GM23338 (cell line): ENCODE measurements around the gene BICRA. TPM values are rescaled to one million over a fixed set of nuclear protein-coding genes. Genes with fewer than 3 reads are reported as not detected.

Experiments used
- ATAC-seq: fragments of 200-7000 bp; cut with Tn5 transposase; 3 replicates; pipeline ENCODE4 v1.9.1; 2020
- DNase-seq: peaks from one replicate; pipeline ENCODE4 v3.0.0-alpha.2; 2015; ENCODE audit warnings: low spot score
- H2AFZ ChIP-seq: fragments of 200-600 bp; sonication (generic); 2 replicates; pipeline ENCODE4 v1.8.0; 2016; ENCODE audit warnings: antibody characterized with exemption, mild to moderate bottlenecking, moderate library complexity
- H3F3A ChIP-seq: fragments of 200-600 bp; sonication (generic); replicated peaks from 2 replicates; pipeline ENCODE4 v1.8.0; 2017; ENCODE audit warnings: antibody characterized with exemption, mixed run types, low read depth
- H3K27ac ChIP-seq: fragments of 200-600 bp; sonication (generic); 2 replicates; pipeline ENCODE4 v1.6.1; 2016; ENCODE audit warnings: low read depth
- H3K27me3 ChIP-seq: fragments of 200-600 bp; sonication (generic); 2 replicates; pipeline ENCODE4 v1.8.0; 2016; ENCODE audit warnings: mild to moderate bottlenecking, mixed run types, moderate library complexity; ENCODE audit not compliant: insufficient read depth
- H3K36me3 ChIP-seq: fragments of 200-600 bp; sonication (generic); 2 replicates; pipeline ENCODE4 v1.8.0; 2016; ENCODE audit warnings: mild to moderate bottlenecking; ENCODE audit not compliant: insufficient read depth
- H3K4me1 ChIP-seq: fragments of 200-600 bp; sonication (generic); 2 replicates; pipeline ENCODE4 v1.8.0; 2016; ENCODE audit warnings: mild to moderate bottlenecking, moderate library complexity; ENCODE audit not compliant: insufficient read depth
- H3K4me2 ChIP-seq: fragments of 200-600 bp; sonication (generic); 2 replicates; pipeline ENCODE4 v1.7.1; 2017; ENCODE audit warnings: mixed run types
- H3K4me3 ChIP-seq: fragments of 200-600 bp; sonication (generic); 2 replicates; pipeline ENCODE4 v1.6.1; 2016; ENCODE audit warnings: mixed run types
- H3K79me2 ChIP-seq: fragments of 200-600 bp; sonication (generic); replicated peaks from 2 replicates; pipeline ENCODE4 v1.8.0; 2017; ENCODE audit warnings: mild to moderate bottlenecking; ENCODE audit not compliant: insufficient read depth
- H3K9me2 ChIP-seq: fragments of 200-600 bp; sonication (generic); 2 replicates; pipeline ENCODE4 v1.8.0; 2017; ENCODE audit not compliant: insufficient read depth
- H4K20me1 ChIP-seq: fragments of 200-600 bp; sonication (generic); replicated peaks from 2 replicates; pipeline ENCODE4 v1.8.0; 2017; ENCODE audit warnings: mild to moderate bottlenecking; ENCODE audit not compliant: insufficient read depth
- H3K27ac Mint-ChIP-seq: 2 replicates; pipeline ENCODE4 v1.8.0; 2020; ENCODE audit warnings: inconsistent platforms, mild to moderate bottlenecking, moderate library complexity, mixed read lengths
- H3K27me3 Mint-ChIP-seq: 3 replicates; pipeline ENCODE4 v1.8.0; 2022; ENCODE audit warnings: low read depth, mild to moderate bottlenecking, moderate library complexity, mixed read lengths, inconsistent platforms; ENCODE audit not compliant: insufficient read depth, poor library complexity
- H3K36me3 Mint-ChIP-seq: 3 replicates; pipeline ENCODE4 v1.8.0; 2021; ENCODE audit warnings: low read depth, mild to moderate bottlenecking, inconsistent platforms, moderate library complexity, mixed read lengths
- H3K4me1 Mint-ChIP-seq: 3 replicates; pipeline ENCODE4 v1.8.0; 2020; ENCODE audit warnings: mild to moderate bottlenecking, inconsistent platforms, mixed read lengths
- H3K4me3 Mint-ChIP-seq: 3 replicates; pipeline ENCODE4 v1.8.0; 2021; ENCODE audit warnings: moderate library complexity, mild to moderate bottlenecking, inconsistent platforms, mixed read lengths
- H3K9me3 Mint-ChIP-seq: 3 replicates; pipeline ENCODE4 v1.8.0; 2020; ENCODE audit warnings: moderate library complexity, mild to moderate bottlenecking, inconsistent platforms, mixed read lengths
- CREB1 ChIP-seq: fragments of 250-450 bp; sonication (Bioruptor Pico); IDR thresholded peaks from 2 replicates; pipeline ENCODE4 v1.5.0; 2020; ENCODE audit warnings: low read depth, mild to moderate bottlenecking, moderate library complexity
- CTCF ChIP-seq, 2 experiments: fragments of 200-600 bp in 1 of 2; sonication (generic) in 1 of 2; conservative IDR thresholded peaks; 2 replicates each; pipeline versions ENCODE4 v1.5.1 to v1.6.1; 2016 to 2017; ENCODE audit warnings: antibody characterized with exemption in 2 of 2, low read depth in 2 of 2, mild to moderate bottlenecking in 2 of 2, moderate library complexity in 1 of 2
- EZH2 ChIP-seq: fragments of 200-600 bp; sonication (generic); IDR thresholded peaks from one replicate; pipeline ENCODE4 v1.8.0; 2017; ENCODE audit warnings: antibody characterized with exemption, mild to moderate bottlenecking, low read depth; ENCODE audit not compliant: unreplicated experiment
- JUNB ChIP-seq: IDR thresholded peaks from one replicate; pipeline ENCODE4 v1.6.1; 2016; ENCODE audit warnings: antibody characterized with exemption; ENCODE audit not compliant: unreplicated experiment
- NANOG ChIP-seq: IDR thresholded peaks from 2 replicates; pipeline ENCODE4 v1.6.1; 2016; ENCODE audit warnings: antibody characterized with exemption, borderline replicate concordance
- POLR2AphosphoS5 ChIP-seq: IDR thresholded peaks from 2 replicates; pipeline ENCODE4 v1.6.1; 2016; ENCODE audit warnings: antibody characterized with exemption, low read depth
- REST ChIP-seq: IDR thresholded peaks from one replicate; pipeline ENCODE4 v1.6.1; 2018; ENCODE audit warnings: antibody characterized with exemption; ENCODE audit not compliant: unreplicated experiment
- ZNF114 ChIP-seq: fragments of 250-450 bp; sonication (Bioruptor Pico); IDR thresholded peaks from 2 replicates; pipeline ENCODE4 v1.5.0; 2020; ENCODE audit warnings: mild to moderate bottlenecking, moderate library complexity
- ZNF462 ChIP-seq: fragments of 250-450 bp; sonication (Bioruptor Pico); IDR thresholded peaks from 2 replicates; pipeline ENCODE4 v1.5.0; 2020; ENCODE audit warnings: mild to moderate bottlenecking, moderate library complexity
- polyA plus RNA-seq: library from polyadenylated mRNA; unstranded; fragments of >200 nt; fragmentation: Nextera tagmentation; extraction: Ambion mirVana; gene quantifications from 2 replicates; pipeline ENCODE4 v1.2.1, GENCODE V29; 2016
- total RNA-seq: library from RNA; depleted of rRNA; stranded (reverse); fragments of >200 nt; shearing (Covaris generic); gene quantifications from 2 replicates; pipeline ENCODE4 v1.2.3, GENCODE V29; 2014

The BICRA gene
- total and polyA plus RNA-seq, 2 experiments from 2014 or later: 7.0 to 37.7 TPM

GRCh38 chr19:47631681-47632446 is 22.9 kb downstream of the BICRA start:
- no peak overlapping the region for H3K4me2 ChIP-seq
- peak overlapping the region; percentile 14; the same call in 1 of the 2 replicates for H3K27ac ChIP-seq
- H4K20me1 ChIP-seq: peaks cover 36% of the 10 kb centered on the region
- no peaks in the 10 kb centered on the region for H3K9me2 ChIP-seq
- H3K4me3 ChIP-seq: no peak overlapping the region
- Mint-ChIP-seq H3K9me3 (no peaks in the 10 kb centered on the region; the same call in 2 of the 3 replicates), H3K36me3 (peaks cover 27% of the 10 kb centered on the region), H3K27me3 (peaks cover 15% of the 10 kb centered on the region), H3K4me3 (no peak overlapping the region; the same call in 2 of the 3 replicates), H3K4me1 (peaks cover 27% of the 10 kb centered on the region), H3K27ac (0 out of 2 replicates have a peak overlapping the region, but pooled peaks have one; percentile 4)
- peaks cover 100% of the 10 kb centered on the region for H3K79me2 ChIP-seq
- H3K36me3 ChIP-seq: no peaks in the 10 kb centered on the region
- no peaks in the 10 kb centered on the region for H3K27me3 ChIP-seq
- DNase-seq (no peak), ATAC-seq (no peak)
- H3K4me1 ChIP-seq: peaks cover 13% of the 10 kb centered on the region
- no peak overlapping the region for H2AFZ ChIP-seq
- 0 out of 2 replicates have a peak, but pooled peaks cover 4% of the 10 kb centered on the region for H3F3A ChIP-seq
- no peak for TF ChIP-seq JUNB
- no peak for TF ChIP-seq ZNF462 (CRISPR knock-in tag)

- no peak overlapping the region for H3K4me3 Mint-ChIP-seq
- peaks cover 29% of the 10 kb centered on the region for H3K4me1 Mint-ChIP-seq
- Histone ChIP-seq H4K20me1 (peaks cover 41% of the 10 kb centered on the region), H3K27ac (0 out of 2 replicates have a peak overlapping the region, but pooled peaks have one; percentile 4), H3K4me2 (no peak overlapping the region), H3F3A (0 out of 2 replicates have a peak, but pooled peaks cover 4% of the 10 kb centered on the region), H3K4me1 (peaks cover 8% of the 10 kb centered on the region; the same call in 1 of the 2 replicates), H2AFZ (no peak overlapping the region), H3K36me3 (no peaks in the 10 kb centered on the region; the same call in 1 of the 2 replicates), H3K27me3 (no peaks in the 10 kb centered on the region), H3K9me2 (no peaks in the 10 kb centered on the region), H3K4me3 (no peak overlapping the region), H3K79me2 (peaks cover 98% of the 10 kb centered on the region)
- H3K27me3 Mint-ChIP-seq: peaks cover 14% of the 10 kb centered on the region
- H3K9me3 Mint-ChIP-seq: no peaks in the 10 kb centered on the region; the same call in 2 of the 3 replicates
- ATAC-seq (no peak), DNase-seq (no peak)
- peak overlapping the region; percentile 84; the same call in 1 of the 2 replicates for H3K27ac Mint-ChIP-seq
- peaks cover 32% of the 10 kb centered on the region for H3K36me3 Mint-ChIP-seq
- TF ChIP-seq POLR2AphosphoS5 (no peak), CTCF (conservative IDR thresholded peaks at IDR 0.05; ENCODE audit: low read depth in 2 of 2) (no peak), REST (no peak), CREB1 (CRISPR knock-in tag) (no peak), EZH2 (no peak), NANOG (no peak), ZNF114 (CRISPR knock-in tag) (no peak)
Observed at GRCh38 chr19:47633517-47633916, 24.6 kb downstream of the BICRA start.
